GM18867 (cell line): ENCODE measurements around the gene PRDX6.
"Not testable (repeated sequence)": the region's sequence is repeated elsewhere in the genome, so short reads cannot be mapped to it uniquely, and the experiment has no call there.

Experiments used
- ATAC-seq: cut with Tn5 transposase; IDR thresholded peaks from one replicate; pipeline ENCODE4 v1.9.1; 2021; ENCODE audit warnings: mild to moderate bottlenecking, moderate library complexity; ENCODE audit not compliant: unreplicated experiment

The PRDX6 gene

DNA sequence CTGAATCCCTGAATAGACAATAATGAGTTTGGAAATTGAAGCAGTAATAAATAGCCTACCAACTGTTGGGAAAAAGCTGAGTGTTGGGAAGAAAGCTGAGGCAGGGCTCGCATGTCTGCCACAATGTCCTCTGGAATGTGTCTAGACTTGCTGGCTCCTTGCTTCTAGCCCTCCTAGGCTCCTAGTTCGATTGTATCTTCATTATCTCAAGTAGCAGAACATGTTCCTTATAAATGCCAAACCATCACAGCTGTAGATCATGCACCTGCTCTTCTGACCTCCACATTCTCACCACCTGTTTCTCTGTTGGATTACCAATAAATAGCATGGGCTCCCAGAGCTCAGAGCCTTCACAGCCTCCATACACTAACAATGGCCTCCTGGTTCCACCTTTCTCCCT lies 12.9 kb upstream of the PRDX6 start:
- ATAC-seq, result not testable (repeated sequence)

DNA sequence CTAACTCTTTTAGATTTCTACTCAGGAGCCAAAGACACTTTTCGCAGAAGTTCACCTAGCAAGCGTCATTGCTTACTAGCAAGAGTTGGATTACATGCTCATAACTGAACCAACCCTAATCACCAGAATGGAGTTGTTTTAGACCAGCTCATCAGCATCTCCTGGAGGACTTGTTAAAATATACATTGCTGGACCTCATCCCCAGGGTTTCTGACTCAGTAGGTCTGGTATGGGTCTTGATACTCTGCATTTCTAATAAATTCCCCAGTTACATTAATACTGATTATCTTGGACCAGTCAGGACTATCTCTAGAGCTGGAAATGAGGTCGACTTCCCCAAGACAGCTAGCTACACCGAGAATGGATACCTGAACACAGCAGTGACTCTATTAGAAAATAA lies 9.7 kb upstream of the PRDX6 start:
- ATAC-seq, result no peak

DNA sequence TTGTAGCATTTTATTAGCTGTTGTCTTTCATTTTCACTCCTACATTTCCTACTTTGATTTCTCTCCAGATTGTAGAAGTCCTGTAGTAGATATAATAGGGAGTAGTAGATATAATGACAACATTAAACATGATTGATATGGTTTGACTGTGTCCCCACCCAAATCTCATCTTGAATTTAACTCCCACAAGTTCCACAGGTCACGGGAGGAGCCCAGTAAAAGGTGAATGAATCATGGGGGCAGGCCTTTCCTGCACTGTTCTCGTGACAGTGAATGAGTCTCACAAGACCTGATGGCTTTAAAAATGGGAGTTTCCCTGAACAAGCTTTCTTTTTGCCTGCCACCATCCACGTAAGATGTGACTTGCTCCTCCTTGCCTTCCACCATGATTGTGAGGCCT lies 7.5 kb upstream of the PRDX6 start:
- no peak for ATAC-seq

GRCh38 chr1:173470608-173471007 lies 6.5 kb upstream of the PRDX6 start:
- no peak for ATAC-seq

DNA sequence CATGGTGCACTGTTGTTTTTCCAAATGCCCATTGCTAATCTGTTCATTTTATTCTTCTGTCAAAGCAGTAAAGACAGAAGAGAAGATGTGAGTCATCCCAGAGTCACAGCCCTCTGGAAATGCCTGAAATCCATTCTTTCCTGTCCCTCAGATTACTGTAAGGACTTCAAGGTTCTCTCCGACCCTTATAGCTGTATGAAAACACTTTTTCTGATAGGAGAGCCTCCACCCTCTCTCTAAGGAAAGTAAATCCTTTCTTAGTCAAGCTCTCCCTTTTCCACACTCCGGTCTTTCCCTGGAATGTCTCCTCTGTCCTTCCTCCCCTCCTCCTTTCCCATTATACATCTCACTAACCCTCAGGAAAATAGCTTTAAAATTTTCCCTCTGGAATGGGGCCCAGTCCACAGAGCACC lies 3.5 kb upstream of the PRDX6 start:
- no peak for ATAC-seq

GRCh38 chr1:173474097-173474779 lies 2.9 kb upstream of the PRDX6 start:
- no peak for ATAC-seq

GRCh38 chr1:173474780-173475421 lies 2.2 kb upstream of the PRDX6 start:
- ATAC-seq, result not testable (repeated sequence)

GRCh38 chr1:173475564-173476196 lies 1.5 kb upstream of the PRDX6 start:
- ATAC-seq, result no peak

DNA sequence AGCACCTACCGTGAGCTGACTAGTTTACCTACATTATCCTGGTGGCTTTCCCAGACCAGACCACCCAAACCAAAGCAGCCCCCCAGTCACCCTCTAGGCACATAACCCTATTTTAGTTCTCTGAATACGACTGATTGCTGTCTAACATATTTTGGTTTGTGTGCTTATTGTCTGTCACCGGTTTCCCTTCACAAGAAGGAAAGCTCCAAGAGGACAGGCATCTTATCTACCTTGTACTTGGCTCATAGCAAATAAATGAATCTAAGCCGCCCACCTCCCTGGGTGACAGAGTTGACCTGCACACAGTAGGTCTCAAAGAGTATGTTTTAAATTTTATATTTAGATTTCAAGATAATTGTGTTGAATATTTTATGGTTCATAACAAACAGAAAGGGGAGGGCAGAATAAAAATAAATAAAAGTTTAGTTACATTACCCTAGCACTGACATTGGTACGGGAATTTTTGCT lies 904 bp upstream of the PRDX6 start:
- ATAC-seq, result no peak

- peak; percentile 97 for ATAC-seq
Measured at GRCh38 chr1:173476665-173477285, 360 bp upstream of the PRDX6 start.

DNA sequence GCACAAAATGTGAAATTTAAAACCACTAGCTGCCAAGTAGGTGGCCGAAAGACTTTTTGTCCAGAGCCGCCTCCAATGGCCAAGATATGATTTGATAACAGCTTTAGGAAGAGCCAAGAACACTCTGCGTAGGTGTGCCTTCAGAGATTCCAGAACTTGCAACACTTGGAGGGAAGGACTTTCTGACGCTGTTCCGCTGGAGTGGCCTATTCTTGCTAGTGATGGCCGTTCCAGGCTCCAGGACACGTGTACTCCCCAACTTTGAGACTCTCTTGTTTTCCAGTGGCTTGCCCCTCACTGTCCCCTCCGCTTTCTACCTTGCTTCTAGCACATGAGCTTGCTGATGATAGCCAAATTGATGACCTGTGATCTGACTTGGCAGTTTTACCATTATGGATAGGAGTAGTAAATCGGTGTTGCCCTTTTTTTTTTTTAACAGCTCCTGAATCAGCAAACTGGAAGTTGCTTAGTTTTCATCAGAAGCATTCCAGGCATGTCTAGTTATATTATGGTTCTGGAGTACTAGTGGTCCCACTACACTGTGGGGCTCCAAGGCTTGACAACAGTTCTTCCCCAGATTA lies 1.0 kb downstream of the PRDX6 start:
- no peak for ATAC-seq

DNA sequence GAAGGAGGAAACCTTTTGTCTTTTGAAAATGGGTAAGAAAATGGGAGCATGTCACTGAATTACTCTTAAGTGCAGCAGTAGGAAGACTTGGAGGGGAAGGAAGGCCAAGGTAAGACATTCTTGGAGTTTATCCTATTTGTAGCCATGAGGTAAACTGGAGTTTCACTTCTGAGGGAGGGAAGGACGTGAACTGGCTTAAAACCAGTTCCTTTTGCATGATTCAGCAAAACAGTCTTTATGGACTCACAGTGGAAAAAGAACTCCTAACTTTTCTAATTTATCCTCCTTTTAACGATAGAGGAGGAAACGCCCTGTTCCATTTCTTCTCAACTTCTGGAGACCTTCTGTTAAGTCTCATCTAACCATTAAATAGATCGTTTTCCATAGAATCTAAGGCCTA lies 2.5 kb downstream of the PRDX6 start:
- no peak for ATAC-seq

GRCh38 chr1:173481195-173481772 lies 4.1 kb downstream of the PRDX6 start:
- no peak for ATAC-seq

DNA sequence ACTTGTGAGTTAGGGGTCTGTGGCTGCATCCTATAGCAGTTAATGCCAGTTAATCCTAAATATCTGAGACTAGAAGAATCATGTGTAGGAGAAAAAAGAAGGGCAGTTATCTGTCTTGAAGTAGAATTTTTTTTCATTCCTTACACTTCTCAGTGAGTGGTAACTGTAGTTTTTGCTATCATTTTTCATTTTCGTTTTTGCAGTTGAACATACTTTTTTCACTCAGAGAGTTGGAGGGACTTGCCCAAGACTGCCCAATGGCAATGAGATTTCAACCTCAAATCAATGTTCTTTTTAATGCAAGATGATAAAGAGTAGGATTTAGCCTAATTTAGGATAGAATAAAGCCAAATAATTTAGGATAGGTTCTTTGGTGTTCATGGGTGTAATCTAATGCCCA lies 5.5 kb downstream of the PRDX6 start:
- ATAC-seq, result peak; percentile 46

GRCh38 chr1:173484276-173484675 lies 7.1 kb downstream of the PRDX6 start:
- no peak for ATAC-seq

- ATAC-seq, result no peak
Measured at GRCh38 chr1:173485401-173485800, 8.3 kb downstream of the PRDX6 start.

DNA sequence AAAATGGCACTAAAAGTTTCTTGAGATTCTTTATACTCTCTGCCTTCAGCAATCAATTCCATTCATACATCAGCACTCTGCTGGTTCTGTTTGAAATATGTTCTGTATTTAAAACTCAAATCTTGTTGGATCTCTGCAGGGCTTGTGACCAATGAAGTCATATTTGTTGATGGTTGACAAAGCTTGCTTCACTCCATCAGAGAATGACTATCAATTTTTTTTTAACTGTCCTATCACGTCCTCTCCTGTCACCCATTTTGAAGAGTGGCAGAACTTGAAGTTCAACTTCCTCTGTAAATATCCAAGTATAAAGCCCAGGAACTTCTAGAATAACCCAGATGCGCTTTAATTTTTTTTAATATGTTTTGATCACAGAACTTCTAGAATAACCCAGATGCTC lies 10.9 kb downstream of the PRDX6 start:
- no peak for ATAC-seq

DNA sequence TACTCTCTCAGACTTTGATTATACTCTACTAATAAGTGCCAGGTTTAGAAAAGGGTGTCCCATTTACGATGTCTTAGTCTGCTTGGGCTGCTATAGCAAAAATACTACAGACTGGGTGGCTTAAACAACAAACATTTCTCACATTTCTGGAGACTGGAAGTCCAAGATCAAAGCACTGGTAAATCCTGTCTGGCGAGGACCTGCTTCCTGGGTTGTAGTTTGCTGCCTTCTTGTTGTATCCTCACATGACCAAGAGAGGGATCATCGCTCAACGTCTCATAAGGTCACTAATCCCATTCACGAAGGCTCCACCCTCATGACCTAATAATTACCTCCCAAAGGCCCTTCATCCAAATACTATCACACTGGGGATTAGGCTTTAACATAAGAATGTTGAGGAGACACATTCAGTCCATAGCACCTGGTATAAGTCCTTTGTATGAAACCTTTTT lies 12.0 kb downstream of the PRDX6 start:
- no peak for ATAC-seq

DNA sequence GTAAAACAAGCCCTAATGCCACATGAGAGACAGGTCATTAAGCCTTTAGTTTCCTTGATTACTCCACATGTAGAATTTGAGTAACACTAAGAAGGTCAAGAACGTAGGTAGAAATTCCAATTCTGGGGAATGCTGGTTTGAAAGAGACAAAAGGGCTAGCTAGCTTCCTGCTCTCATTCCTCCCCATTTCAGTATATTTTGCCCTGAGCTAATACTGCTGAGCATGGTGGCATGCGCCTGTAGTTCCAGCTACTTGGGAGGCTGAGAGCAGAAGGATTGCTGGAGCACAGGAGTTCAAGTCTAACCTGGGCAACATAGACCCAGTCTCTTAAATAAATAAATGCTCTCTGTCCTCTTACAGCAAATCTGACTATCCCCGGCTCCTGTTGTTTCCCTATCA lies 12.8 kb downstream of the PRDX6 start:
- no peak for ATAC-seq

DNA sequence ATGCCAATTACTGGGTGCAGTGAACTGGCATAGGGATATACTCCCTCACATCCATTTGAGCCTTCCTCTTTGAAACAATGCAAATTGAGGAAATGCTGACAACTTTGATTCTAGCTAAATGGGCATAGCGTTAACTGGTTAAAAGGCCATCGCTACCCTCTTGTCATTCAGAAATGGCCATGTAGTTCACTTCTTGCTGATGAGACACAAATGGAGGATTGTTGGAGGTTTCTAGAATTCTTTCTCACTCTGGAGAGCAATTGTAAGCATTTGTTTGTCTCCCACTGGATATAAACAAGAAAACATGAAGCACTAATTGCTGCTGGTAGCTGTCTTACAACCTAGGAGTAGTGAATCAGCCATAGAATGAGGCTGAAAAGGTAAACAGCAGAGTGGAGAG lies 14.4 kb downstream of the PRDX6 start:
- ATAC-seq, result no peak

- ATAC-seq, result not testable (repeated sequence)
Measured at GRCh38 chr1:173493125-173493524, 16.0 kb downstream of the PRDX6 start.
